ENCODE measurements around the gene SORCS2.

SORCS2 gene

DNA sequence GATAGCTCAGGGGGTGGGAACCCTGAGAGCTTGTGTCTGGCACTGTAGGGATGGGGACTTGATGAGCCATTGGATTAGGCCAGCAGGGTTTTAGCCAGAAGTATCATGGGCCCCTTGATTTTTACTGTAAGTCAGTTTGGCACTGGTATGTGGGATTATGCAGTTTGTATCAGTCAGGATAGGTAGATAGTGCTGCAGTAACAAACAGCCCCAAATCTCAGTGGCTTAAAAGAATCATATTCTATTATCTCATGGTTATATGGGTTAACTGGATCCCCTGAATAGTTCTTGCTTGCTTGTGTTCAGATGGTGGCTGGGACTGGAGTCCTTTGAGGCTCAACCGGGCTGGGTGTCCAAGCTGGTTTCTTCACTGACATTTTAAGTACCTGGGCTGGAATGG is 56.5 kb downstream of the SORCS2 start:
- DNase-seq, result no peak

DNA sequence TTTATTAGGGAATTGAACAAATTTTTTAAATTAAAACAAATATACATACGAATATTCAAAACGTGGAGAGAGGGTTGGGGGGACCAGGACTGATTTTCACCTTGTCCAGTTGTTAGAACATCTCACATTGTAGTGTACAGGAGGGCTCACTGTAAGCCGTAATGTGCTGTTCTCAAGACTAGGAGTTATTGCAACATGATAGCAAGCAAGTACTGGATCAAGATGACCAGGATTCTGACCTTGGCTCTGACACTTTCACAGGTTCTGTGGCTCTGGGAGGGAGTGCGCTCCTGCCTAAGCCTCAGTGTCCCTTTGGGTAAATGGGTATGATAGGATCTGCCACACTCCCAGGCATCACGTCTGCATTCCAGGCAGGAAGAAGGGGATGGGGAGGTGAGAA is 59.0 kb downstream of the SORCS2 start:
- DNase-seq, result no peak

DNA sequence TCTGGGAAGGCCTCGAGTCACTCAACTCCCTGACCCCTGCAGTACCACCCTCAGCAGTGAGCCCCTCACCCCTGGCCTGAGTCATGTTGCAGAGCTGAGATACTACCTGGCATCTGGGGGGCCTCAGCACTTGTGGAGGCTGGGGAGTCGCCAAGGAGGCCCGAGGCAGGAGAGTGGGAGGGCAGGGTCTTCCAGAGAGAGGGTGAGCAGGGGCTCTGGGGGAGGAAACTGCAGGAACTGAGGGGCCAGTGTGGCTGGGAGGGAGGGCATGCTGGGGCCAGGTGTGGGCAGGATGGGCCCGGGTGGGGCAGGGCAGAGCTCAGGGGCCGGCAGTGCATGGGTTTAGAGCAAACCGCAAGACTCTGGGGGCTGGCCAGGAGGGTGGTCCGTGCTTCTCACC is 59.7 kb downstream of the SORCS2 start:
- DNase-seq, result no peak

DNA sequence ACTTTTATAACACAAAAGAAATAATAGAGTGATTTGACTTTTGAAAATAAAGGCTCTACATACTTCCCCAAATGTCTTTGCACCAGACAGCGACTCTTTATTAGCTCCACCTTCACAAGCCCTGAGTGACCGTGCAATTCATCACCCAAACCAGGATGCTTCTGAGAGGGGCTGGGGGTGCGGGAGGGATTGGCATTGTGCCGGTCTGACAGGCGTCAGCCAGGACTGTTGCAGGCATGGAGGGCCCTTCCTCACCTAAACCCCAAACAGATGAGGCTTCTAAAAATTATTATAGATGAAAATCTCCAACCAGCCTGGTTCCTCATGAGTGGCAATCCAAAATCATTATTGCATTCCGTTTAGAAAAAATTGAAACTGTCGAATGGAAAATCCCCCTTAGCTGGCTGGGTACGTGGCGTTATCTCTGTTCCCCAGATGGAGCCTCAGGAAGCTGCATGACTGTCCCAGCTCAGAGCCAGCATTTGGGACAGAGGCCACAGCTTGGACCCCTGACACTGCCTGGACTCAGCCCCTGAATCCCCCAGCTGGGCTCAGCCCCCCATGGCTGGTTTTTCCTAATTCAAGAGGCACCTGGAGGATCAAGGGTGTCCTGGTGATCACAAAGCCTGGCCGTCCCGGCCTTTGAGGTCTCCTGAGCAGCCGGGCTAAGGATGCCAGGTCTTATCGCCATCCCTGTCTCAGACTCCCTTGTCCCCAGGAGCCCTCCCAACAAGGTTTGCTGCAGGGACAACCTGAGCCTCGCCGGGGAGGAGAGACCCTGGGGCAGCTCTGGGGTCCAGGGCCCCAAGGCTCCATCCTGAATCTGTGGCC is 60.4 kb downstream of the SORCS2 start:
- no peak for DNase-seq

DNA sequence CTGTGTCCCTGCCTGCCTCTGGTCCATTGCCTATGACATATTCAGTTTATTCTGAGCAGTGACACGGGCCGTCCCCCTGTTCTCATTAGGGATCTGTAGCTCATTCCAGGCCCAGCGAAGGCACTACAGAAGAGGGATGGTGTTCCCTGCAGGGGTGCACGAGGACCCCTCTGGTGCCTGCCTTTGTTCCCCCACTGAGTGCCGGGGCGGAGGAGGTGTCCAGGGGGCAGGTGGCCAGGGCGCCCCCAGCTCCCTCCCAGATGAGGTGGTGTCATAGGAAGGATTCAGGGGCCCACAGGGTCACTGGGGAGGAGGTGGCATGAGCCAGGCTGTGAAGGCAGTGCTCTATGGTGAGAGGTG is 61.0 kb downstream of the SORCS2 start:
- no peak for DNase-seq

DNA sequence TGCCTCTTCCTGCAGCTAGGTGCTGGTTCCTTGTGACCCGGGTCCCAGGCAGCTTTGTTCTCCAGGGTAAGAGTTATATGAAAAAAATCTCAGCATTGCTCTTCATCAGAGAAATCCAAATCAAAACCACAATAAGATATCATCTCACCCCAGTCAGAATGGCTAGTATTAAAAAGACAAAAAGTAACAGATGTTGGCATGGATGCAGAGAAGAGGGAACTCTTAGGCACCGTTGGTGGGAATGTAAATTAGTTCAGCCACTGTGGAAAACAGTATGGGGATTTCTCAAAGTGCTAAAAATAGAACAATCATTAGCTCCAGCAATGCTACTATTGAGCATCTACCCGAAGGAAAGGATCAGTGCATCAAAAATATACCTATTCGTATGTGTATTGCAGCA is 61.5 kb downstream of the SORCS2 start:
- no peak for DNase-seq

DNA sequence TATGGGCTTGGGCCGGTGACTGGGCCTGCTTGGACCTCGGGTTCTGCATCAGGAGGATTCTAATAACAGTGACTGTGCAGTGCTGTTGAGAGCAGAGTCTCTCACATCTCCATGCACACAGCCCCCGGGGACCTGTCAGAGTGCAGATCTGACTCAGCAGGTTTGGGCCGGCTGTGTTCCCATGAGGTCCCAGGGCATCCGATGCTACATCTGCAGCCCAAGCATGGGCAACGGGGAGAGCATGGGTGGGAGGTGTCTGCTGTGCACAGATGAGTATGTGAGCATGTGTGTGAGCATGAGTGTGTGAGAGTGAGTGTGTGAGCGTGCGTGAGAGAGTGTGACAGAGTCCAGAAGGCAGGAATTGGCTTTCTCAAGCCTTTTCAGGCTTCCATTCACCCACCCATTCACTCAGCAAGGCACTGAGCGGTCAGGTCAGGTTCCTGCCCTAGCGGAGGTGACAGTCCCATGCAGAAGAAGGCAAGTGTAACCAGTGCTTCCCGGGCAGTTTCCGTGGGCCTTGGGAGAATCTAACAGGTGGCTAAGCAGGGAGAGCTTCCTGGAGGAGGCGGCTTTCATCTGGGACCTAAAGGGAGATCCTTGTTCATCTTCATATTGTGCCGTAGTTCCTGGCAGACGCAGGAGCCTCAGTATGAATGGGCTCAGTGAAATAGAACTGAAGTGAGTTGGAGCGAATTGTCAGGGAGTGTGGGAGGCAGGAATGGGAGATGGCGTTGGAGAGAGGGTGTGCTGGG is 62.6 kb downstream of the SORCS2 start:
- DNase-seq, result no peak

DNA sequence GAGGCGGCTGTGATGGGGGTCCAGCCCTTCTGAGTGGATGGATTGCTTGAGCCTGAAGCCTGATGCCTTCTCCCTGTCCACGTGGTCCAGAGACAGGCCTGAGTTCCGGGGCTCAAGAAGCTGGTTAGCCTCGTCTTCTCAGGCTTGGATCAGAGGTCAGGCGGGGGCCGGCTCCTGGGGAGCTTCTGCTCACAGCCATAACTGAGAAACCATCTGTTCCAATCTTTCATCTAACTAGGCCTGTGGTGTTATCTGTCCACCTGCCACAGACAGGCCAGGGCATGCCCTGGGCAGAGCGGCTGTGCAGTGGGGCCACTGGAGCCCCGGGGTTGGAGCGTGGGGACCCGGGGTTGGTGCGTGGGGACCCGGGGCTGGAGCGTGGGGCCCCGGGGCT is 63.1 kb downstream of the SORCS2 start:
- no peak for DNase-seq

DNA sequence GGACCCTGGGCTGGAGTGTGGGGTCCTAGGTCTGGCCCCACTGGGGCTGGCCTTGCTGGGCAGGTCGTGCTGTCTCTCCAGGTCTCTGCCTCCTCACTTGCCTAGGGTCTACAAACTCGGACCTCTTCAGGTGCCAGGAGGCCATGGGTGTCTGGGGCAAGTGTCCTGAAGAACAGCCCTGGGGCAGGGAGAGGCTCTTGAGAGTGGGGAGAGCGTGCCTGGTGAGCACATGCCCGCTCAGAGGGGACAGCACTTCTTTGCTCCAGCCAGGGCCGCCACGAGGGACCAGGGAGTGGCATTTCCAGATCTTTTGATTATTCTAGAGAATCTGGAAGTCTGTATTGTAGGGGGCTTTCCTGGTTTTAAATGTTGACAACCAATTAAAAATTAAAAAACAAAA is 63.7 kb downstream of the SORCS2 start:
- no peak for DNase-seq

DNA sequence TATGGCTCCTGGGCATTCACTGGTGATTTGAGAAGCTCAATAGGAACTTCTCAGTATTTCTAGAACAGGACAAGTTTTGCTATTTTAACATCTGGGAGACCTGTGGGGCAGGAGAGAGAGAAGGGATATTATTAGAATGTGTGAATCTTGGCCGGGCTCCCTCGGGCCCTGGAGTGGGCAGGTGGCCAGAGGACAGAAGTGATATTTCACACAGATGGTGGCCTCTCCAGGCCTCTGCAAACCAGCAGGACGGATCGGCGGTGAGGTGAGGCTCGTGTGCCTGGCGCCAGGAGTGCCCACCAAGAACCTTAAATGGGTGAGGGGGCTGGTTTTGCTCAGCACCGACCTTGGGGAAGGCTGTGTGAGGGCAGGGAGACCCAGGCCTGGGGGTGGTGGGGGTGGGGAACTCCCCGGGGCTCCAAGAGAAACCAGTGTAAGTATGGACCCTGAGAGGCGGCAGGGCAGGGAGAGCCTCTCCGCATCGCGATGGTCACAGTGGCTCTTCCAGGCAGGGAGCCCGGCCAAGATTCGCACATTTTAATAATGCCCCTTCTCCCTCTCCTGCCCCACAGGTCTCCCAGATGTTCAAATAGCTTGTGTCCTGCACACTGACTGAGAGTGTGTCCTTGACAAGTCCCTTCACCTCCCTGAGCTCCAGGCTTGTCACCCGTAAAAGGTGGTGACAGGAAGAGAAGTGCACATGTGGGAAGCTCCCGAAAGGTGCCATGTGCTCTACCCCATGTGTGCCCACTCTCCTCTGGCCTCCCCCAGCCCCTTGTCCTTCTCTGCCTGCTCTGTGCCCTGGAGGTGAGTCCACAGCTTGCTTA is 64.9 kb downstream of the SORCS2 start:
- DNase-seq, result no peak

DNA sequence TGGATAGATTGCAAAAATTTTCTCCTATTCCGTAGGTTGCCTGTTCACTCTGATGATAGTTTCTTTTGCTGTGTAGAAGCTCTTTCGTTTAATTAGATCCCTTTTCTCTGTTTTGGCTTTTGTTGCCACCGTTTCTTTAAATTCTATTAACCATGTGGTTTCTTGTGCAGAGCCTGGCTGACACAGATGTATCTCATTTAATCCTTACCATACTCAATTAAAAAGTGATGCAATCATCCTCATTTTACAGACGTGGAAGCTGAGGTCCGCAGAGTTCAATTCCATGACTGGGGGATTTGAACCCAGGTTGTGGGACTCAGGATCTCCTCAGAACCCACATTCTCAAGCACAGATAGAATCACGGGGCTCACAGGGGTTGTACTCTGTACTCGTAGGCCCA is 66.7 kb downstream of the SORCS2 start:
- DNase-seq, result no peak

DNA sequence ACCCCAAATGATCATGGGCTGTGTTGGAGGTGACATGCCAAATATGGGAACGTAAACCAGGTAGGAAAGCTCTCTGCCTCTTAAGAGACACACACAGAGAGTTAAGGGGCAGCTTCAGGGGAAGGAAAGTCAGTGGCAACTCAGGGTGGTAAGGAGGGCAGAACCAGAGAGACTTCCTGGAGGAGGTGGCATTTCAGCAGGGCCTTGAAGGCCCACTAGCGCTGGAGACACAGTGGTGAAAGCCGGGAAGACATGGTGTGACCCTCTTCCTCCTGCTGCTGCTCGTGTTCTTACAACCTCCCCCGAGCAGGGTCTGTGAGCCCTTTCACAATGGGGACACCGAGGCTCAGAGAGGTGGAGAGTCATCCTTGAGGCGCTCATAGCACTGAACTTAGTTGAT is 68.2 kb downstream of the SORCS2 start:
- no peak for DNase-seq

DNA sequence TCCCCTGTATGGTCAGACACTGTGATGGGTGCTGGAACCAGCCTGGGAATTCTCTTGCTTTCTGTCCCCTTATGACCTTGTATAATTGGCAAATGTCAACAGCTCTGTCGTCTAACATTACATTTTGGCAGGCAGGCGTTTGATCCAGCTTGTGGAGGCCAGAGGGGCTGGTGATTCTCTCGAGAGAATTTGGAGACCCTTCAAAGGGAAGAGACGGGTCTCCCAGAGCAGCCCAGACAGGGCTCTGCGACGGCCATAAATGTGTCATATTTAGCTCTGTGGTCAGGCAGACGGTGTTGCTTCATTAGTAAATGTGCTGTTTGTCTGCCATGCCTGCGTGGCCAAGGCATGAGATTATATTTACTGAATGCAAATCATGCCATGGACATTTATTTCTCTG is 68.7 kb downstream of the SORCS2 start:
- DNase-seq, result no peak

DNA sequence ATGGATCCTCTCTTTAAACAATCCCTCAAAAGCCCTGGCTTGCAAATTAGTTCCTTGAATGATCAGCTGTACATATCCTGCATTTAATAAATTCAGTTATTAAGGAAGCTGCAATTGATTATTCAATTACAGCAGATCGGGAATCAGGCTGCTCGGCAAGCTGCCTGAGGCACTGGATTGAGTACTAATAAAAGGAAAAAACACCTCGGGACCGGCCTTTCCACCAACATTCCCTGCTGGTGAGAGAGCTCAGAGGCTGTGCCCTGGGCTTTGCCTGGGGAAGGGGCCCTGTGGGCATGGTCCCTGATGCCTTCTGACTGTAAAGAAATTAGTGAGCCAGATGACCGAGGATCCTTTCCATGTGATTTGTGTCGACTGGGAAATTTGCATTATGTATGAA is 69.2 kb downstream of the SORCS2 start:
- DNase-seq, result no peak

DNA sequence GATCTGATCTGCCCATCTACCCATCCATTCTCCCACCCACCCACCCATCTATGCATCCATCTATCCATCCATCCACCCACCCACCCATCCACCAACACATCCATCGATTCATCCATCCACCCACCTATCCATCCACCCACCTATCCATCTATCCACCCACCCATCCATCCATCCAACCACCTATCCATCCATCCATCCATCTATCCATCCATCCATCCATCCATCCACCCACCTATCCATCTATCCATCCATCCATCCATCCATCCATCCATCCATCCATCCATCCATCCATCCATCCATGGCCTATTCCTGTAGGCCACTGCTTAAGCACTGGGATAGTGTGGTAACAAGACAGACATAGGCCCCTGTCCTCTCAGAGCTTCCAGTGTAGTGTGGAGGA is 69.8 kb downstream of the SORCS2 start:
- DNase-seq, result no peak

DNA sequence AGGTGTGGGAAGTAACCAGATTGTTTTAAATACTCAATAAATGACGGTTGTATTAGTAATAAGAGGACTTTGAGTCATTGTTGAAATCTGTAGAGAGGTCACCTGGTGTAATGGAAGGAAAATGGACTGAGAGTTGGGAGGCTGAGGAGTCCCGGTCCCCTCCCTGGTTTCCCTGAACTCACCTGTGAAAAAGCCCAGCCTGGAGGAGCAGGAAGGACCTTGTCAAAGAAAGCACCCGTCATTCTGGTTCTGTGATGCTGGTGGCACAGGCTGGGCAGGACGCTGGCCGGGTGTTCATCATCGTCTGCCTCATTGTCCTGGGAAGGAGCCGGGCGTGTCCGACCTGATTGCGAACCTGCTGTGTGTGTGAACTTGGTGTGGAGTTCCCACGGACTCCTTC is 70.8 kb downstream of the SORCS2 start:
- no peak for DNase-seq

DNA sequence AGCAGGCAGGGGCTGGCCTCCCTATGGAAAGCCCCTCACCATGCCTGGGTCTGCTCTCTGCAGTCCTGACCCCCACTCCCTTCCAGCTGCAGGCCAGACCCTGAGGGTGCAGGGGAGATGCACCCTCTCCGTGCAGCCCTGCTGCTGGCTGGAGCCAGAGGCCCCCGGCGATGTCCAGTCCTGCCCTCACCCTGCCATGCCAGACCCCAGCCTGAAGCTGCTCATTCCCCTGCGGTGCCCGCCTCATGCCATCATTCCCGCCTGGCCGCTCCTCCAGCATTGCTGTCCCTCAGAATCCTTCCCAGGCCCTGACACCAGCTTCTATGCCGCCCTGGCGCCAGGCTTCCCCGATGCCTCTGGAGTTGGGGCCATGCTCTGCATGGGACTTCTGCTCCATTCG is 72.4 kb downstream of the SORCS2 start:
- no peak for DNase-seq

DNA sequence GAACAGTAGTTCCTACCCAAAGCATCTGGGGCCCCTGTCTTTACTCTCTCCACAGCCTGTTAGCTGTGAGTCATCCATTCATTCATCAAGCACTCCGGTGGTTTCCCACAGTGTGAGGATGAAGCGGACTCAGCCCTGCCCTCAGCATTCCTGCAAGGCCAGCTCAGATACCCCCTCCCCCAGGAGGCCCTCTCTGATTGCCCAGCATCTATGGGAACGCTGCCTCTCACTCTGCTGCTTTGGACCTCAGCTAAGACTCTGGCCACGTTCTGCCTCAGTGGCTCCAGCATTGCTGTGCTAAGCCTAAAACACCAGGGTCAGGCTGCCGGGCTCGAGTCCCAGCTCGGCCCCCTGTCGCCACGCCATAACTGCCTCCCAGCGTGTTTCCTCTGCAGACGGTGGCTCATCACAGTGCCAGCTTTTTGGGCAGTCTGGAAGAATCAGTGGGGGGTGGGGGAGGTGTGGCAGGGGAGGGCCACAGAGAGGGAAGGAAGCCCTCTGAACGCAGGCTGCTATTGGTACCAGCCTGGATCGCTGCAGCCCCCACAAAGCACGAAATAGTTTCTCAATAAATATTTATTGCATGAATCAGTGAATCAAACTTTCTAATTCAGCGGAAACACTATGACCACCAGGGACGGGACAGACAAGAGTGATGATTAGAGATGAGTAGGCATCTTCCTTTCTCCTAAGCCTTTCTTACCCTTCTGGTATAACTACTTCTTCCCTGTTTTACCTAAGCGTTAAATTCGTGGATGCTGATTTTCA is 74.4 kb downstream of the SORCS2 start:
- no peak for DNase-seq

DNA sequence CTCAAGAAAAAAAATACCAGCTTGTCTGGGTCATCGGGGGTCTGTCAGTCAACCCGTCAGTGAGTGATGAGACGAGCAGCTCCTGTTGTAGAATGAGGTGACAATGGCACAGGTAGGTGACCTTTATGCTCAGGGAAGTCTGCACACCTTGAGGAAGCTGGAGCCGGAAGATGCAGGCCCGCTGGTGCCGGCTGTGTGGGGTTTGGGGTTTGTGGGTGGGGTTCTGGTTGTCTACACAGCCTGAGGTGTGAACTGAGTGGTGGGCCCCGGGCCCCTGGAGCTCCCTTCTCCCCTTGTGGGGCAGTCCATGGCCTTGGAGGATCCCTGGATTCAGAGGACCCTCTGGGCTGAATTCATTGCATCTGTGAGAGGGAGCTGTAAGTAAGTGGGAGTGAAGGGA is 75.5 kb downstream of the SORCS2 start:
- DNase-seq, result no peak

DNA sequence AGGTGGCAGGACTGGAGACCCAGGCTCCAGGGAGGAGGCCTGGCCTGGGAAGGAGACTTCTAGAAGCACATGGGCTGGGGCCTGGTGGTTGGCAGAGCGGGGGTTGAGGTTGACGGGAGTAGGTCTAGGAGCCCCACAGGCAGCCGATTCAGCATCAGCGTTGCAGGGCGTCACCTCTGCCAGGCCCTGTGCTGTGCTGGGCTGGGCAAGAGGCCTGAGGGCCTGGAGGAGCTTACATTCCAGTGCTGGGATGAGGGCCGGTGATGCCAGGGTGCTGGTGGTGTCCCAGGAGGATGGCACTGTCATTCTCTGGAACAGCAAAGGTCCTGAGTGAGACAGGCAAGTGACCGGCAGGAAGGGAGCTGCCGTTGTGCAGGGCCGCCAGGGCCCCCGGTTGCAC is 76.6 kb downstream of the SORCS2 start:
- DNase-seq, result no peak

DNA sequence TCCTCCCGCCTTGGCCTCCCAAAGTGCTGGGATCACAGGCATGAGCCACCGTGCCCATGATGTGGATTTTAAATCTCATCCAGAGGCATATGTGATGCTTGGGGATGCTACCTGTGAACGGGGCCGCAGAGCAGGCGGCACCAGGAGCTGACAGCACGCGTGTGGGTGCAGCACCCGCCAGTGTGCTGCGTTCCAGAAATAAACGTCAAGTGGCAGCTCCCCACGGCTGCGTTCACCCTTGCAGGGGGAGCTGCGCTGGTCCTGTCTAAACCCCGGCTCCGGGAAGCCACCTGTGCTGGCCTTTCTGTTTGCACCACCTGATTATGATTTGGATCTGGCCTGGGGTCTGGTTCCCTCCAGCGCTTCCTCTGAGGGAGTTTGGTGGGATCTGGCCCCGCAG is 77.8 kb downstream of the SORCS2 start:
- DNase-seq, result no peak

DNA sequence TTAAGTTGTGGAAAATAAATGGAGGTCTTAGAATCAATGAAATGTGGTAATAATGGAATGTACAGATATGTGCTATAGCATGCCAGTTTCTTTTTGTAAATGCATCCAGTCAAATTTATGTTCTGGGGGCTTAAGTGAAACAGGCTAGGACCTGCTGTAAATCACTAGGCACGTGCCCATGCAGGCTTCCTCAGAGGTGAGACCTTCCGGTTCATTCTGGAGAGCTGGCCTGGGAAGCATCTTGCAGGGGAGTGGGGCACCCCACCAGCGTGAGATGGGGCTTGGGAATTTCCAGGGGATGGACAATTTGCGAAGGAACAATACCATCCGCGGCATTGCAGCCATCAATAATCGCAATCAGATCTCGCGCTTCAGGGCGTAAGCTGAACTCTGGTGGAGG is 80.1 kb downstream of the SORCS2 start:
- no peak for DNase-seq

DNA sequence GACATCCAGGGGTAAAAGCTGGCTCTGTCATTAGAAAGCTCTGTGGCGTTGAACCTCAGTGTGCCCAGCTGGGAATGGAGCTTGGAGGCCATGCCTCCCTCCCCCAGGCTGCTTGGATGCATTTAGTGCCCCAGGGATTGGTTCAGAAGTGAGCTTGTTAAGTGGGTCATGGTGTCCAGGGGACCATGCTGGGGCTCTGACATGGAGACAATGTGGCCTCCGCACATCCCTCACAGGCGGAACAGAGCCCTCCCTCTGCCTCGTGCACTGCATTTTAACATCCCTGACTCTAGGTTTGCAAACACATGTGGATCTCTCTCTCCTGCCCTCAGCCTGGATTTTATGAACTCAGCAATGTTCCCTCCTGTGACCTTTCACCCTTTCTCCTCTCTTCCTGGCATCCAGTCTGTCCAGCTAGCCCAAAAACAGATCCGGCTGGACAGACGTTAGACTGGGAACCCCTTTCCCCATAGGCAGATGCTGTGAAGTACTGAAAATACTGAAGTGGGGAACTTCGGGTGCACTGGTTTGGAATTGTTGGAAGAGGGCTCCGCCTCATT is 81.5 kb downstream of the SORCS2 start:
- DNase-seq, result no peak
